ENCODE data around the gene GLS.

GLS gene

DNA sequence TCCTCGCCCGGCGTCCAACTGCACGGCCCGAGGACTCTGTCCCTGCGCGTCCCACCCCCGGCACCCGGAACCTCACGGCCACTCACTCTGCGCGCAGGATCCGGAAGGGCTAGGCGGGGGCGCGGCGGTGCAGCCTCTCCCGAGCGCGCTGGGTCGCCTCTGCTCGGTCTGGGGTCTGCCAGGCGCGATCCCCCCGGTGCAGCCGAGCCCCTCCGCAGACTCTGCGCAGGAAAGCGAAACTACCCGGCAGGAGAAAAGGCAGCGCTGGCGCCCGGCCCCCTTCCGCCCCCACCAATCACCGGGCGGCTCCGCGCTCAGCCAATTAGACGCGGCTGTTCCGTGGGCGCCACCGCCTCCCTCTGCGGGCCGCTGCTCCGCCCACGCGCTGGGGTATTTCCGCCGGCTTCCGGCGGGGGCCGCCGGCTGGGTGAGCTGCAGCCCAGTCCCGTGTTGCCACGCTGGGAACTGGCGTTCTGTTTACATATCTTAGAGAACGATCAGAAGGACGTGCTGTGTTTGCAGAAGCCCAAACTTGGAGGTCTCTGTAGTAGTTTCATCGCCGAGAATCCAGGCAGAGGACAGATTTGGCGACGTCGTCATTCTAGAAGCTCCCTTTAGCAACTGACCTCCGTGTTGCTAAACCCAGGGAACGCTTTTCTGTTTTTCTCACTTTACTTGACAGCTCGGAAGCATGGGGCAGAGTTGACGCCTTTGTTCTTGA, 133.5 kb downstream of the GLS start, which contains the start of gene STAT1:
Gene STAT1, minus strand, starts transcription at position 240 of the 721 bp plus-strand sequence. CDS start 4,168 bp downstream, outside the sequence.
- DNase-seq (ENCODE audit: low read depth): peak; percentile 95

DNA sequence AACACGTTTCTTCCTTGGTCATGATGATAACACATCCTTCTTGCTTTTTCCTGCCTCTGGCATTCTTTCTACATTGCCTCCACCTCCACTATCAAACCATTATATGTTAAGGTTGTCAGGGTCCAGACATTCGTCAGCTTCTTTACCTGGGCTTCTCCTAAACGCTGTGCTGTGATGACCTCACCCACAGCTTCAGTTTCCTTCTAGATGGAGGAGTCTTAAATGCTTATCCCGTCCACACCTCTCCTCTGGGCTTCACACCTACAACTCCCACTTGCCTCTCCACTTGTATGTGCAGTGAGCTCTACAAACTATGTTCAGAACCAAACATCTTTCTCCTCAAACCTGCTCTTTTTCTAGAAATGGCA, 134.0 kb downstream of the GLS start:
- DNase-seq (ENCODE audit: low read depth): no peak
